A549 (cell line): ENCODE results near the gene RBKS. TPM values are rescaled to one million over a fixed set of nuclear protein-coding genes. Genes with fewer than 3 reads are reported as not detected.

Experiments used
- ATAC-seq, 2 experiments: fragments of 200-7000 bp in 1 of 2; fragments of >200 bp in 1 of 2; cut with Nextera tagmentation in 1 of 2; cut with Tn5 transposase in 1 of 2; 3 replicates each; pipeline versions ENCODE4 v1.8.0 to v1.9.1; 2018 to 2020; ENCODE audit warnings: mild to moderate bottlenecking in 1 of 2, moderate library complexity in 1 of 2
- CTCF ChIA-PET: fragments of 300-600 bp; sonication (Branson Sonifier 250); formaldehyde crosslinking; extraction: SDS; loops from one replicate; lab custom pipeline; 2021; ENCODE audit warnings: antibody characterized with exemption, inconsistent platforms; lab: Yijun Ruan, JAX
- POLR2A ChIA-PET: fragments of 350-600 bp; formaldehyde crosslinking; extraction: SDS; loops from one replicate; lab custom pipeline; 2021; ENCODE audit warnings: antibody characterized with exemption, inconsistent platforms; lab: Yijun Ruan, JAX
- DNase-seq, 2 experiments: peaks; one replicate each; pipeline versions ENCODE4 v3.0.0 to v3.0.0-alpha.2; 2011 to 2016; ENCODE audit warnings: low read depth in 1 of 2, low spot score in 1 of 2
- FAIRE-seq: peaks from 2 replicates; lab custom pipeline; 2011; peaks lifted over from hg19 to GRCh38; lab: Jason Lieb, UNC
- H3K27ac ChIP-seq, 2 experiments: fragments of >200 bp; sonication (Bioruptor Twin); formaldehyde crosslinking; 3 replicates each; pipeline ENCODE4 v1.5.1; 2016 to 2017
- H3K4me1 ChIP-seq: fragments of >200 bp; sonication (Bioruptor Twin); formaldehyde crosslinking; 3 replicates; pipeline ENCODE4 v1.6.1; 2016
- H3K4me2 ChIP-seq: fragments of >200 bp; sonication (Bioruptor Twin); formaldehyde crosslinking; 3 replicates; pipeline ENCODE4 v1.6.1; 2016
- H3K4me3 ChIP-seq: fragments of >200 bp; sonication (Bioruptor Twin); formaldehyde crosslinking; 3 replicates; pipeline ENCODE4 v1.5.1; 2016
- H3K9me3 ChIP-seq: fragments of >200 bp; sonication (Bioruptor Twin); formaldehyde crosslinking; 3 replicates; pipeline ENCODE4 v1.6.1; 2016
- ATOH8 ChIP-seq: fragments of 250-450 bp; sonication (Bioruptor Pico); IDR thresholded peaks from 2 replicates; pipeline ENCODE4 v1.5.0; 2020; ENCODE audit warnings: low read depth, mild to moderate bottlenecking, moderate library complexity
- BCL3 ChIP-seq: fragments of >200 bp; sonication (Bioruptor Twin); formaldehyde crosslinking; IDR thresholded peaks from 3 replicates; pipeline ENCODE4 v1.6.1; 2016
- BHLHE40 ChIP-seq: IDR thresholded peaks from 2 replicates; pipeline ENCODE4 v1.6.1; 2012; ENCODE audit warnings: low read depth, low read length, inconsistent platforms
- CEBPB ChIP-seq, 2 experiments: fragments of >200 bp in 1 of 2; sonication (Bioruptor Twin) in 1 of 2; formaldehyde crosslinking in 1 of 2; IDR thresholded peaks; 2 replicates each; pipeline ENCODE4 v1.6.1; 2012 to 2016
- E2F6 ChIP-seq: IDR thresholded peaks from 2 replicates; pipeline ENCODE4 v1.6.1; 2012; ENCODE audit warnings: low read depth, borderline replicate concordance
- FOSL2 ChIP-seq, 2 experiments: fragments of 450-650 bp in 1 of 2; fragments of >200 bp in 1 of 2; sonication (Bioruptor Twin) in 1 of 2; formaldehyde crosslinking; IDR thresholded peaks; 2 replicates each; pipeline versions ENCODE4 v1.5.0 to v1.6.1; 2016 to 2020; ENCODE audit warnings: mild to moderate bottlenecking in 1 of 2, moderate library complexity in 1 of 2
- FOXS1 ChIP-seq: fragments of 250-450 bp; sonication (Bioruptor Pico); IDR thresholded peaks from 2 replicates; pipeline ENCODE4 v1.5.0; 2020; ENCODE audit warnings: mild to moderate bottlenecking, moderate library complexity
- GATA3 ChIP-seq: IDR thresholded peaks from 2 replicates; pipeline ENCODE4 v1.6.1; 2012; ENCODE audit warnings: borderline replicate concordance
- HMGXB4 ChIP-seq: fragments of 250-450 bp; sonication (Bioruptor Pico); IDR thresholded peaks from 2 replicates; pipeline ENCODE4 v1.5.0; 2021; ENCODE audit warnings: mild to moderate bottlenecking, moderate library complexity, borderline replicate concordance
- HOXB13 ChIP-seq: fragments of 250-450 bp; sonication (Bioruptor Pico); IDR thresholded peaks from 2 replicates; pipeline ENCODE4 v1.5.0; 2020; ENCODE audit warnings: low read depth, mild to moderate bottlenecking, moderate library complexity
- HOXB5 ChIP-seq: fragments of 250-450 bp; sonication (Bioruptor Pico); IDR thresholded peaks from 2 replicates; pipeline ENCODE4 v1.5.0; 2020; ENCODE audit warnings: mild to moderate bottlenecking, moderate library complexity
- JUN ChIP-seq, 2 experiments: fragments of >200 bp; sonication (Bioruptor Twin); formaldehyde crosslinking; IDR thresholded peaks; 2 replicates in 1 of 2; 3 replicates in 1 of 2; pipeline ENCODE4 v1.6.1; 2016 to 2017
- JUNB ChIP-seq: fragments of >200 bp; sonication (Bioruptor Twin); formaldehyde crosslinking; IDR thresholded peaks from 2 replicates; pipeline ENCODE4 v1.6.1; 2016
- MAFK ChIP-seq: fragments of 450-650 bp; IDR thresholded peaks from 2 replicates; pipeline ENCODE4 v1.6.1; 2014; ENCODE audit not compliant: partially characterized antibody
- MAZ ChIP-seq: fragments of 150-350 bp; IDR thresholded peaks from 2 replicates; pipeline ENCODE4 v1.6.1; 2014; ENCODE audit warnings: antibody characterized with exemption, low read depth, low read length, borderline replicate concordance
- NPAS2 ChIP-seq: fragments of 250-450 bp; sonication (Bioruptor Pico); IDR thresholded peaks from 2 replicates; pipeline ENCODE4 v1.8.0; 2022; ENCODE audit warnings: mild to moderate bottlenecking, moderate library complexity, borderline replicate concordance
- NR3C1 ChIP-seq: fragments of >200 bp; sonication (Bioruptor Twin); formaldehyde crosslinking; IDR thresholded peaks from 3 replicates; pipeline ENCODE4 v1.6.1; 2017
- PBX3 ChIP-seq: IDR thresholded peaks from 2 replicates; pipeline ENCODE4 v1.6.1; 2012
- POLR2A ChIP-seq: IDR thresholded peaks from 2 replicates; pipeline ENCODE4 v1.6.1; 2012; ENCODE audit warnings: mild to moderate bottlenecking, low read length
- POLR2AphosphoS2 ChIP-seq: conservative IDR thresholded peaks from 2 replicates; pipeline ENCODE4 v1.6.1; 2012; ENCODE audit warnings: low read length, improper control_type of control experiment, inconsistent platforms
- RAD21 ChIP-seq, 2 experiments: fragments of >200 bp in 1 of 2; sonication (Bioruptor Twin) in 1 of 2; formaldehyde crosslinking in 1 of 2; IDR thresholded peaks in 1 of 2; conservative IDR thresholded peaks in 1 of 2; 2 replicates in 1 of 2; 3 replicates in 1 of 2; pipeline ENCODE4 v1.6.1; 2012 to 2018; ENCODE audit warnings: inconsistent platforms in 1 of 2
- RARB ChIP-seq: fragments of 250-450 bp; sonication (Bioruptor Pico); IDR thresholded peaks from 2 replicates; pipeline ENCODE4 v1.8.0; 2021; ENCODE audit warnings: mild to moderate bottlenecking, moderate library complexity
- RNF2 ChIP-seq: fragments of 200-600 bp; sonication (generic); IDR thresholded peaks from 2 replicates; pipeline ENCODE4 v1.6.1; 2016; ENCODE audit warnings: low read depth, mild to moderate bottlenecking, antibody characterized with exemption, moderate library complexity, borderline replicate concordance
- SMC3 ChIP-seq: fragments of >200 bp; sonication (Bioruptor Twin); formaldehyde crosslinking; IDR thresholded peaks from 3 replicates; pipeline ENCODE4 v1.6.1; 2018; ENCODE audit warnings: inconsistent platforms
- SREBF2 ChIP-seq: fragments of 450-650 bp; IDR thresholded peaks from 2 replicates; pipeline ENCODE4 v1.6.1; 2014; ENCODE audit warnings: mild to moderate bottlenecking, moderate library complexity
- TFCP2L1 ChIP-seq: fragments of 250-450 bp; sonication (Bioruptor Pico); IDR thresholded peaks from 2 replicates; pipeline ENCODE4 v1.5.0; 2021; ENCODE audit warnings: mild to moderate bottlenecking
- TP53 ChIP-seq: fragments of 250-450 bp; sonication (Bioruptor Pico); IDR thresholded peaks from 2 replicates; pipeline ENCODE4 v1.5.0; 2021; ENCODE audit warnings: mild to moderate bottlenecking, moderate library complexity
- ZC3H11A ChIP-seq: fragments of 450-650 bp; IDR thresholded peaks from 2 replicates; pipeline ENCODE4 v1.6.1; 2014; ENCODE audit warnings: antibody characterized with exemption, mild to moderate bottlenecking
- WGBS: methylation state at CpG from one replicate; pipeline ENCODE4 v1.1.6; 2017; ENCODE audit errors: missing lambda C conversion rate; 5-methylcytosine and 5-hydroxymethylcytosine counted together
- polyA plus RNA-seq, 4 experiments: library from polyadenylated mRNA; depleted of rRNA in 3 of 4; stranded (reverse); fragments of >200 nt; fragmentation: RNase III in 1 of 4; extraction: RNeasy Plus Mini Kit Qiagen cat#74134 plus additional on column Dnase treatment in 1 of 4; gene quantifications; 2 replicates in 3 of 4; 3 replicates in 1 of 4; pipeline ENCODE4 v1.2.3, GENCODE V29; 2011 to 2017

Gene RBKS
- polyA plus RNA-seq, 2 of the 4 experiments (the other 2 are of a cell fraction): 7.6 to 8.5 TPM

GRCh38 chr2:27805180-27805579 is 85.0 kb downstream of the RBKS start:
- no peak for DNase-seq
- ChIA-PET CTCF (interaction anchor here (0.7 to 1.4 kb wide), 6 partner anchors 10 to 591 kb away, joined by 3 read pairs; no protein-coding TSS in a partner anchor), POLR2A (no interaction called here)
- 85% methylated on average over 3 of the region's 3 CpGs for WGBS
- Histone ChIP-seq H3K9me3 (no peaks in the 10 kb centered on the region), H3K4me3 (no peak overlapping the region), H3K4me1 (peaks cover 23% of the 10 kb centered on the region), H3K4me2 (no peak overlapping the region), H3K27ac (peak overlapping the region; percentile 19 to 79; a peak in 4 of 6 replicates)
- FAIRE-seq: no peak
- no peak for ATAC-seq
- TF ChIP-seq POLR2A: no peak
- no peak for TF ChIP-seq BCL3
- no peak for TF ChIP-seq HOXB5
- no peak for TF ChIP-seq JUN (IDR thresholded peaks at IDR 0.05)
- TF ChIP-seq RNF2: no peak
- TF ChIP-seq RARB: no peak
- TF ChIP-seq SMC3: no peak
- TF ChIP-seq NPAS2 (CRISPR knock-in tag): no peak
- no peak for TF ChIP-seq E2F6
- TF ChIP-seq RAD21 (conservative IDR thresholded peaks at IDR 0.05 in 1 of 2, IDR thresholded peaks at IDR 0.05 in 1 of 2): no peak
- TF ChIP-seq BHLHE40: no peak
- no peak for TF ChIP-seq TP53 (CRISPR knock-in tag)
- no peak for TF ChIP-seq ZC3H11A
- TF ChIP-seq JUNB: no peak
- no peak for TF ChIP-seq TFCP2L1 (CRISPR knock-in tag)
- no peak for TF ChIP-seq CEBPB (IDR thresholded peaks at IDR 0.05)

- ATAC-seq (no peak), DNase-seq (no peak), FAIRE-seq (no peak)
- Histone ChIP-seq H3K4me2 (no peak overlapping the region), H3K4me1 (peaks cover 22% of the 10 kb centered on the region), H3K4me3 (no peak overlapping the region), H3K9me3 (no peaks in the 10 kb centered on the region), H3K27ac (peak overlapping the region; percentile 55 to 79; a peak in 4 of 6 replicates)
- no peak for TF ChIP-seq ATOH8 (CRISPR knock-in tag)
- no peak for TF ChIP-seq MAFK
- no peak for TF ChIP-seq HMGXB4 (CRISPR knock-in tag)
- TF ChIP-seq BHLHE40: no peak
- TF ChIP-seq PBX3: no peak
- no peak for TF ChIP-seq TP53 (CRISPR knock-in tag)
- TF ChIP-seq BCL3: no peak
- TF ChIP-seq RARB: no peak
- no peak for TF ChIP-seq FOSL2 (IDR thresholded peaks at IDR 0.05)
- TF ChIP-seq FOSL2 (CRISPR knock-in tag; IDR thresholded peaks at IDR 0.05): no peak
- TF ChIP-seq FOXS1 (CRISPR knock-in tag): no peak
- TF ChIP-seq SREBF2: no peak
- TF ChIP-seq TFCP2L1 (CRISPR knock-in tag): no peak
- no peak for TF ChIP-seq GATA3
- TF ChIP-seq MAZ: no peak
- TF ChIP-seq HOXB13 (CRISPR knock-in tag): no peak
- no peak for TF ChIP-seq POLR2AphosphoS2
- TF ChIP-seq NR3C1: no peak
- ChIA-PET POLR2A (no interaction called here), CTCF (interaction anchor here (1.3 to 1.4 kb wide), 3 partner anchors 11 to 100 kb away, joined by 3 read pairs; no protein-coding TSS in a partner anchor)
These were observed 86.0 kb downstream of the RBKS start for GRCh38 chr2:27804146-27804545.
